GM19240 (cell line): ENCODE data around the gene AOPEP.
"Not testable (repeated sequence)": the region's sequence is repeated elsewhere in the genome, so short reads cannot be mapped to it uniquely, and the experiment has no call there.

ENCODE experiments used
- DNase-seq: peaks from one replicate; pipeline ENCODE4 v3.0.0; 2011; ENCODE audit warnings: low spot score; ENCODE audit not compliant: insufficient read length

AOPEP gene

GRCh38 chr9:94867842-94868312 is 141.4 kb downstream of the AOPEP start:
- no peak for DNase-seq

GRCh38 chr9:94868464-94868863 is 142.0 kb downstream of the AOPEP start:
- DNase-seq, result no peak

- no peak for DNase-seq
These were observed 142.9 kb downstream of the AOPEP start for GRCh38 chr9:94869415-94869843.

GRCh38 chr9:94870465-94870792 is 143.9 kb downstream of the AOPEP start:
- DNase-seq, result no peak

GRCh38 chr9:94870793-94871558 is 144.5 kb downstream of the AOPEP start:
- no peak for DNase-seq

GRCh38 chr9:94872083-94872833 is 145.8 kb downstream of the AOPEP start:
- no peak for DNase-seq

GRCh38 chr9:94872891-94873511 is 146.5 kb downstream of the AOPEP start:
- DNase-seq, result no peak

- no peak for DNase-seq
These were observed 147.8 kb downstream of the AOPEP start for GRCh38 chr9:94874316-94874715.

- DNase-seq, result no peak
These were observed 149.0 kb downstream of the AOPEP start for GRCh38 chr9:94875300-94876020.

GRCh38 chr9:94878804-94879203 is 152.3 kb downstream of the AOPEP start:
- DNase-seq, result not testable (repeated sequence)

GRCh38 chr9:94879230-94879629 is 152.7 kb downstream of the AOPEP start:
- no peak for DNase-seq

- no peak for DNase-seq
These were observed 154.5 kb downstream of the AOPEP start for GRCh38 chr9:94881023-94881422.

GRCh38 chr9:94881454-94881853 is 155.0 kb downstream of the AOPEP start:
- DNase-seq, result no peak

GRCh38 chr9:94881940-94882339 is 155.4 kb downstream of the AOPEP start:
- DNase-seq, result no peak

GRCh38 chr9:94882966-94883641 is 156.6 kb downstream of the AOPEP start:
- no peak for DNase-seq

GRCh38 chr9:94885854-94886447 is 159.5 kb downstream of the AOPEP start:
- DNase-seq, result no peak

GRCh38 chr9:94887721-94888120 is 161.2 kb downstream of the AOPEP start:
- DNase-seq, result no peak

- no peak for DNase-seq
These were observed 162.3 kb downstream of the AOPEP start for GRCh38 chr9:94888775-94889174.

GRCh38 chr9:94889628-94890027 is 163.1 kb downstream of the AOPEP start:
- no peak for DNase-seq

GRCh38 chr9:94891183-94891582 is 164.7 kb downstream of the AOPEP start:
- DNase-seq, result no peak

GRCh38 chr9:94892675-94893074 is 166.2 kb downstream of the AOPEP start:
- no peak for DNase-seq
